Activated CD8-positive, alpha-beta memory T cell treated with anti-CD3 and anti-CD28 coated beads for 48 hours (primary cell): ENCODE data around the gene WFS1.

Experiments used
- DNase-seq, 3 experiments: peaks; one replicate each; pipeline ENCODE4 v3.0.0-alpha.2; 2020; ENCODE audit warnings: low read depth in 2 of 3, low spot score in 2 of 3

WFS1 gene

DNA sequence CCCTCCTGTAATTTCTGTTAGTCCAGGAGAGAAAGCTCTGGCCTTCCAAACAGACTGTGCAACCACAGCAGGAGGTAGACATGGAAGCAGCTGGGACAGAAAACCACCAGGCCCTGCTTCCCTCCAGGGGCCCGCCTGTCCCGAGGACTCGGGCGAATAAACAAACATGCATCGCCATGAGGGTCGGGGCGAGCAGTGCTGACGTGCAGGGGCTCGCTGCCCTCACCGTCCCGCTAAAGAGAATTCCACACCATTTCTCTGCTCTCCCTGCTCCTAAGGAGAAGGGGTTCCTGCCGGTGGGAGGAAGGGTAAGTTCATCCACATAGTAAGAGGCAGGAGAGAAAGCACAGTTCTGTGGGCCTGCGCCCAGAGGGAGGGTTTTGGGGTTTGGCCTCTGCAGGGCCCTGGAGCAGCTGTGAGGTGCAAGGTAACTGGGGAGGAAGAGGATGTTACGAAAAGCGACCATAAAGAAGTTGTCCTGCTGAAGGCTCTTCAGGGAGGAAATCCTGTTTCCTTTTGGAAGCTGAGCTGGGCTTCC is 54.9 kb downstream of the WFS1 start:
- DNase-seq = no peak

DNA sequence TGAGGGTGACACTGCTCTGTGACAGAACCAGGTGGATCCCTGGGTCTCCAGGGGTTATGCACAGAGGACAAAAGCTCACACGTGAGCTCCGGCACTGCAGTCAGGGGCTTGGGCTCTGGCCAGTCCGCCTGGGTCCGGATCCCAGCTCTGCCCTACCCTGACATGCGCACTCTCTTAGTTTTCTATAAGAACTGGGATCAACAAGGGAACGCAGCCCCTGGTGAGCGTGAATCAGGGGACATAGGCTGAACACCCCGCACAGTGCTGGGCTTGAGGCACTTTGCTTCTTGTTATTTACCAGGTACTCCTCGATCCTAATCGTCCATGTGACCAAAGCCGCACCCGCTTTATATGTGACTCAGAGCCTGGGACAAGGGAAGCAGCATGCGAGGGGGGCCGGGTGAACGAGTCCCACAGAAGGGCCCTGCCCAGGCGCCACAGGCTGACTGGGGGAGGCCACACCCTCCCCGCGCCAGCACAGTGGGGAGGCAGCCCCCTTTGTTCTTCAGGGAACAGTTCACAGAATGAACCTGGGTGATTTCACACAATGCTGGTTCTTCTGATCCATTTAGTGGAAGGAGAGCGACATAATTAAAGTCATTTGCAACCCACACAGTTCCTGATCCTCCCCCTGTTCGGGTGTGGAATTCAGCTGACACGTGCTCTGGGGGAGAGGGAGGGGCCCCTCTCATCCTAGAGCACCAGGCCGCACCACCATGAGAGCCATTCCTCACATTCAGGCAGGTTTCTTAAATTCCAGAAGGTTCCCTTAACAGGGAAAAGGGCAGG is 55.5 kb downstream of the WFS1 start:
- no peak for DNase-seq

DNA sequence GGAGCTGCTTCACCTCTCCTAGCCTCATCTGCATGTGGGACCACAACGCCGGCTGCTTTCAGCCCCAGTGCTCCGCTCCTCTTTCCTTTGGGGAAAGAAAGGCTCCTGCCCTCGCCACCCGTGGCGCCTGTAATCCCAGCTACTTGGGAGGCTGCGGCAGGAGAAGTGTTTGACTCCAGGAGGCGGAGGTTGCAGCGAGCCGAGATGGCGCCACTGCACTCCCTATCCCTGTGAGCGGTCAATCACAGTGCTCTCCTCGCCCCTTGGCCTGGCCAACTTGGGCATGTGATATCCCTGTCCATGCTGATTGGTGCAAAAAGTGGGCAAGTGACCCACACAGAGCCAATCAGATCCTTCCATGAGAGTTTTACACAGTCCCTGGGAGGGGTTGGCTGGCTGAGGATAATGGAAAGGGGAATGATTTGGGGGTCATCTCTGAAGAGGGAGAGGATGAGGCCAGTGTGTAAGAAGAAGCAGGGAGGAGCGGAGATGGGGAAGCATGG is 56.2 kb downstream of the WFS1 start:
- DNase-seq = no peak

DNA sequence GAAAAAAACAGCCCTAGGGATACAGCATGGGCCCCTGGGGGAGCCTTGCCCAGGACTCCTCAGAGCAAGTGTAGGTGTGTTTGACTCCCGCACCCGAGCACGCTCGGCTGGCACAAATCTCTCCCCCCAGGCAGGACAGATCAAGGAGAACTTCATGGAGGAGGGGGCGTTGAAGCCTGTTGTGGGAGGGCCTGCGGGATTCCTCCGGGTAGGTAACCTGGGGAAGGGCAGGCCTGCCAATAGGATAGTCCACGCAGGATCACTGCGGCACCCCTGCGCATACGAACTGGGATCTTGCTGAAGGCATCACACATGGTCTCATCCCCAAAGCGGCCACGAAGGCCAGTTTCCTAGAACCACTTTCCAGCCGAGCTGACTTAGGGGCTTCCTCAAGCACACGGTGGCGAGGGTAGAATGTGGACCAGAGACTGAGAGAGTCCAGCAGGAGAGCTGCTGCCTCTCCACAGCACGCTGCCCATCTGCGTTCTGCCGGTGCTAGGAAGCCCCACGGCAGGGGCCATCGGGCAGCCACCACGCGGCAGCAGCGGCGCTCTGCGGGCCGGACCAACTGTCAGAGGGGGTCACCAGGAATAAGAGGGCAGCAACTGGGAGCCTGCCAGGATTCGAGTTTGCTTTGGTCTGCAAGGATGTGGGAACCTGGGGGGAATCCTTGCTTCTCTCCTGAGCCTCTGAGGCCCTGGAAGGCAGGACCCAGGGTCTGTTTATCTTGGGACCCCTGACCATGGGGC is 56.8 kb downstream of the WFS1 start:
- no peak for DNase-seq

DNA sequence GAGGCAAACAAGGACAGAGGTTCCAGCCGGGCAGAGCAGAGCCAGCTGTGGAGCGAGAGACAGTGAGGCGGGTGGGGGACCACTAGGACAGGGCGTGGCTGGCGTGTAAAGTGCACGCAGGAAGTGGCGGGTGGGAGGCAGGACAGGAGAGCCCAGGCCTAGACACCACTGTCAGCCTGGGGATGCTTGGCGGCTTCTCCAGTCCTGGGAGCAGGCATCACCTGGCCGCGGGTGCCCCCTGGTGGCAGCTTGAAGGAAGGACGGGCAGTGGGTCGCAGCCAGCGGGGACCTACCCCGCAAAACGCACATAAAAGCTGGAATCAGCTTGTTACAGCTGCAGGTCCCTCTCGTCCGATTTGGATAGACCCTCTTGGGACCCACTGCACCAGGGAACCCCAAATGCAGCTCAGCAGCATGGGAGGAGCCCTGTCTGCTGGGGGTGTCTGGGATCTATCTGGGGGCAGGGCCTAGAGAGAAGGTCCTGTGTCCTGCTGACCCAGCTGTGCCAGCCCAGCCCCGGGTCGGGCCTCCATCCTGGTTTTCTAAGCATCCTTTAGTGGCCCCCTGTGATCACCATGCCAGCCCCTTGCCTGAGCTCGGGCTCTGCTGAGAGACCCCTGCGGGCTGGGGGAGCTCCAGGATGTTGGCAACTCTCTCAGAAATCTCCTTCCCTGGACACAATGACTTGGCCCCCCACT is 57.7 kb downstream of the WFS1 start:
- DNase-seq = peak; percentile 48 to 70 (median 60)

DNA sequence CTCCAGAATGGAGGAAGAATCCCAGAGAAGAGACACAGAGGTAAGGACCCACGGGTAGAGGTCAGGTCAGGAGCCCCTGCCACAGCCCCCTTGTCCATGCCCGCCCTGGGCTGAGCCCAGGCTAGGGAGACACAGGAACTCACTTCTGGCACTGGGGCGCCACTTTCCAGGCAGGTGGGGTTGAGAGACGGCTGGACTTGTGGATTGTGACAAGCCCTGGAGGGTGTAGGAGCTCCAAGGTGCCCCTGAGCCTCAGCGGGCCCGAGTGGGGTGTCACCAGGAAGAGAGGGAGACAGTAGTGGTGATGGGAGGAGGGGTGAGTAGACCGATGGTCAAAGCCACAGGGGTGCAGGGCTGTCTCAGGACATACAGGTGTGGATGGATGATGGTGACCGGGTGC is 58.9 kb downstream of the WFS1 start:
- DNase-seq = no peak

DNA sequence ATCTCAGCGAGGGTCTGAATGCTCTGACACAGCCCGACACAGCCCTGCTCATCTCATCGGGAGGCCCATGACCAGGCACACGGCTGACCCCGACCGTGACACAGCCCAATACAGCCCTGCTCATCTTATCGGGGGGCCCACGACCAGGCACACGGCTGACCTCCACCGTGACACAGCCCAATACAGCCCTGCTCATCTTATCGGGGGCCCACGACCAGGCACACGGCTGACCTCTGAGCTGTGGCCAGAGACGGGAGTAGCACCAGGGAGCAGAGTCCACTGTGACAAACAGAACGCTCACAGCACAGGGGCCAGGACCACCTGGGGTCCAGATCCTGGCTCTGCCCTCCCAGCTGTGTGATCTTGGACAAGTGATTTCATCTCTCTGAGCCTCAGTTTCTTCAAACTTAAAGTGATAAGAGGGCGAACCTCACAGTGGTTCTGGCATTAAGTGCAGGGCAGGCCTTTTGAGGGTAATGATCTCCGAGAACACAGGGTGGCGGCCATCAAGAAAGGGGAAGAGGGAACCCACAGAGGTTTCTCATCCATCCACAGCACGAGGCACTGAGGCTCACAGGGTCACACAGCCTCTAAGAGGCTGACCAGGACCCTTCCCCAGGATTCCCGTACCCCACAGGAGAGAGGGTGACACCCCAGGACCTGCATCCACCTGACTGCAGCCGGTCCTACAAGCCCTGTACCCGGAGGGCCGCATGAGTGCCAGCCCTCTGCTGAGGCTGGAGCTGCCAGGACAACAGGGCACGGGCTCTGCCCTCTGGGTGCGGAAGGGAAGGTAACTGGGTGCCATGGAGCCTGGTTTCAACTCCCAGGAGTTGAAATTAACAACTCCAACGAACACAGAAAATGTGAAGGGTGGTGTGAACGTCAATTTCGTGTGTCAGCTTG is 60.1 kb downstream of the WFS1 start:
- no peak for DNase-seq

DNA sequence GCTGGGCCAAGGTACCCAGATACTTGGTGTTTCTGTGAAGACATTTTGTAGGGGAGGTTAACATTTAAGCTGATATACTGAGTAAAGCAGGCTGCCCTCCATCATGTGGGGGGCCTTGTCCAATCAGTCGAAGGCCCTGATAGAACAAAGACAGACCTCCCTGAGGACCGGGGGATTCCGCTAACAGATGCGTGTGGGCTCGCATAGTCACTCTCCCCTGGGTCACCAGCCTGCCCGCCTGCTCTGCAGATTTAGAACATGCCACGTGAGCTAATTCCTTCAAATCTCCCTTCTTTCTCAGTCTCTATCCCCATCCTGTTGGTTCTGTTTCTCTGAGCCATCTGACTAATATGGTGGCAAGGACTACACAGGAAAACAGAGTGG is 60.7 kb downstream of the WFS1 start:
- DNase-seq = no peak

DNA sequence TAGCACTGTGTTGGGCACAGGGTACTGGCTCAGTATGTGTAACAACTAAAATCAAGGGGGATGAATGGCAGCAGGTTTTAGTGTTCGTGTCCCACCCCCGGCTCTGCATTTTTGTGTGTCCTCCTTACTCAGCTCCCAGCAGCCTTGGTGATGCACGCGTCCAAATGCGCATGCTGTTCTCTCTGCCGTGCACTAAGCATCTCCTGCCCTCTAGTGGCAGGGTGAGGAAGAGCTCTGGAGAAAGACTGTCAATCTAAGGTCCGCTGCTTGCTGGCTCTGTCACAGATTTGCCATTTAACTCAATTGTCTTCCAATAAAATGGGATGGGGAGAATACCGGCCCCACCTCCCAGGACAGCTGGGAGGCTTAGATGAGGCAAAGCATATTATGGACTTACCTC is 61.4 kb downstream of the WFS1 start:
- DNase-seq = no peak

DNA sequence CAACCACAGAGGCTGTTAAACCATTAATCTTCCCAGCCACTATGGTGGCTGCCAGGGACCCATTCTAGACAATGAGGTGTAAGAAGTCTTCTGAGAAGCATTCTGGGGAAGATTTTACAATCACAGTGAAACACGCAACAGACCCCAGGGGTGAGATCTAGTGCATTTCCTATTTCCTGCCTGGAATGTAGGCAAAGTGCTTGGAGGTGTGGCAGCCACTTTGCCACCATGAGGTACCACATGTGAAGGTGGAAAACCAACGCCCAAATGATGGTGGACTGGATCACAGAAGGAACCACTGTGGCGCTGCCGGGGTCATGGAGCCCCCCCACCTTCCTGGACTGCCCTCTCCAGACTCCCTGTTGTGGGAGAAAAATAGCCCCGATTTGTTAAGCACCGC is 61.8 kb downstream of the WFS1 start:
- DNase-seq = no peak

DNA sequence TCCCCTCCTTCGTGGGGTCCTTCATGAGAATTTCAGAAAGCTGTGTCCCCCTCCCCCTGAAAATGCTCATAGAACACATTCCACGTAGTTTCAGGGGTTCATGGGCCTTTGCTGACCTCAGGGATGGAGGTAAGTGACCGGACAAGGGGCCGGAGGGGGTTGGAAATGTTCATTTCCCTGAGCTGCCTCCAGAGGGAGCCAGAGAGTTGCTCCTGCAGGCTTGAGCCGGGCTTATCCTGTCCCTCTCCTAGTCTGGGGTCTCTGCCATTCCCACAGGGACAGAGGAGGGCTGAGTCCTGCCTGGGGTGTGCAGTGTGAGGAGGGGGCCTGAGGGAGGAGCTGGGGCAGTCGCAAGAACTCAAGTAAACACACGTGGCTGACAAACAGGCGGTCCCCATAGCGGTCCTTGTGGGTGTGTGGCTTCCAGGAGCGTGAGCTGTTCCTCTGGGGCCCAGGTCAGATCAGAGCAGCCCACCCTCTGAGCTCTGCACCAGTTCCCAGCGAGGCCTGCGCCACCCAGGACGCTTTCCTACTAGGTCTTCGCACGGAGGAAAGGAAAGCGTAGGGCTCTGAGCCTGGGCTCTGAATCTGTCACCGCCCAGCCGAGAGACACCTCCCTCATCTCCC is 62.5 kb downstream of the WFS1 start:
- no peak for DNase-seq

DNA sequence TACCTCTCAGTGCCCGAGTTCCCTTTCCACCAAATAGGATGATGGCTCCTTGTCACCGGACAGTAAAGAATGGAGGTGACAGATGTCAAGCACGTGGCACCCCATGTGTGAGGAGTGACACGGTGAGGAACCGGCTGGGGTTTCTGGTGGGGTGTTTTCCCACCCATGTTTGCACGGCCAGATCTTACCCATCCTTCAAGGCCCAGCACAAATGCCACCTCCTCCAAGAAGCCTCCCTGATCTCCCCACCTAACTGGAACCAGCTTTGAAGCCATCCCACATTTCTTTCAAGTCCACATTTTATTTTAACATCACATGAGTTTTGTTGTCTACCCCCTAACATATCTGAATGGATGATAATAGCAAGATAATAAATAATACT is 63.0 kb downstream of the WFS1 start:
- no peak for DNase-seq

DNA sequence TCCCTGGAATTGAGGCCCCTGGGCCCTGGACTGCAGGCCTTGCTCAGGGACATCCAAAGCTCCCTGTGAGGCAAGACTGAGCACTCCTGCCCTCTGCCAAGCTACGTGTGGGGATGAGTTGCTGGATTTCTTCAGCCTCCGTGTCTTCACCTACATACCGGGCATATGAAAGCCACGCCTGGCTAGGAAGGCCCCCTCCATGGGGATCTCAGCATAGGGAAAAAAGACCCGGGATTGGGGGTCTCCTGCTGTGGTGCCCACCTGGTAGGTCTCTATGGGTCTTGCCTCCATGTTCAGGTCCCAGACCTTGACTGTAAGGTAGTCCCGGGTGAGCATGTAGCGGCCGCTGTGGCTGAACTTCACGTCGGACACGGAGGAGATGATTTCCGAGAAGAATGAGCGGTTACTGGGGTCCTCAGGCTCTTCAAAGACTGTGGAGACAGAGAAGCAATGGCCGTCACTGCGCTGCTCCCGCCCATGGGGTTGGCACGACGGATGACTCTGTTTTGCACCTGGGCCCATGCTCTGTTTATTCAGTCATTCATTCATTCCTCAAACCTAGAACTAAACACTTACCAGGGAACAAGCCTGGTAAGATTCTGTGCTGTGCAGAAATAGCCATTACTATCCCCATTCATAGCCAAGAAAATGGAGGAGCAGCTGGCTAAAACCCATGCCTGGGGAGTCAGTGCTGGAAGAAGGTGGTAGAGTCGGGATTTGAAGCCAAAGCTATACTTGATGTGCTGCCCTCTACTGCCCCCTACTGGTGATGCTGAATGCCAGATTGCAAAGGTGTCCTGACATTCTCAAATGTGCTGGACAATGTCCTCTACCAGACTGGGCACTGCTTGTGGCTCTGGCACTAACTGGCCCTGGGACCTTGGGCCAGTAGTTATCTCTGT is 63.9 kb downstream of the WFS1 start:
- no peak for DNase-seq

DNA sequence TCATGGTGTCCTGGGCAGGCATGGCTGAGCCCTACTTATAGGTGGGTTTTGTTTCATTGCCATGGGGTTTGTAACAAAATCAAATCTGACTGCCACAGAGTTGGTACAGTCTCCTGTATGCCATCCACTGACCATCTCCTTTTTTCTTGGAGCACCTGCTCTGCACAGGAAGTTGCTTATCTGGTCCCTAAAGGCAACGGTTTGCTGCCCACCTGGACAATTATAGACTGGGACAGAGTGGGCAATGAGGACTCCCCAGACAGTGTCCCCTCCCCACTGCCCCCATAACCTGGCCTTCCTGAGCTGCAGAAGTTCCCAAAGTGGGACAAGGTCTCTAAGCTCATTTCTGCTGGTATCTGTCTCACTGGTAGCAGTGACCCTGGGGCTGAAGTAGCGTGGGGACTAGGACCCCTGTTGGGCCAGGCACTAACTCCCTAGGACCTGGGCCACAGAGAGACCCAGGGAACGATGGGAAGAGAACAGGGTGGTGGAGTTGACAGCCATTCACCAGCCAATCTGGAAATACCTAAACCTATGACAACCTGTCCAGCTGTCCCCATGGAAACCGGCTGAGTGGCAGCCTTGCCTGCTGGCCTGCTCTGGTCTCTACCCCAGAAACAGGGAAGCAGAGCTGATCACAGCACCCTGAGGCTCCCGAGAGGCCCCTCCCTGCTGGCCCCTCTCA is 64.7 kb downstream of the WFS1 start:
- DNase-seq = no peak

DNA sequence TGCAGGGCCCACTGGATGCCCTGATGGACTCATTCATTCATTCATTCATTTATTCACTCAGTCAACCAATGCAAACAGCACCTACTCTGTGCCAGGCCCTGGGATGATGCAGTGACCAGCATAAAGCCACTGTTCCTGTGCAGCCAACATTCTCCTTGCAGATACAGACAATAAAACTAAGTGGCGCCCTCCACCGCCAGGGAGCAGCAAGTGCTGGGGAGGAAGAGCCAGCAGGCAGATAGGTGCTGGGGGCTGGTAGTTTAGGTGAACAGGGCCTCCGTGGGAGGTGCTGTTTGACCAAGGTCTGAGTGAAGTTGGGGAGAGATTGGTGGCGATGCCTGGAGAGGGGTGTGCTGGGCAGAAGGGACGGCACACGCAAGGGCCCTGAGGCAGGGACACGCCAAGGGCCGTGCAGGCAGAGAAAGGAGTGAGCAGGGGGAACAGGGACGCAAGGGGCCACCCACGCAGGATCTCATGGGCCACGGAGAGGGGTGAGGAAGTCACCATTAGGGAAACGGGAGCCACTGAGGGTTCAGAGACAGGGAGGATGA is 65.5 kb downstream of the WFS1 start:
- no peak for DNase-seq

DNA sequence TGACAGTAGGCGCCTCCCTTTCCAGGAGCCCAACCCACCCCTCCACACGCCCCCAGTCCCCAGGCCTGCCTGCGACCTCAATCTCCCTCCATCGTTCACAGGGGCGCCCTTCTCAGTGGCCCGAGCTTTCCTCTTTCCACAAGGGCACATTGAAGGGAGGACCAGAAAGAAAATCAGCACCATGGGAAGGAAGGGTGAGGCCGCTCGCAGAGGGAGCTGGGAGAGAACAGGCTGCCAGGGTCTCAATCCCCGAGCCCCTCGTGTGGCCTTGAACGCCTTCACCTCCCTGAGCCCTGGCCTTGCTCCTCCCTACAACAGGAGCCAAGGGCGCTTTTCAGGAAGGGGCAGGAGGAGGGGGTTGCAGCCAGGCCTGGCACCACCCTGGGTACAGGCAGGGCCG is 66.5 kb downstream of the WFS1 start:
- DNase-seq = no peak

DNA sequence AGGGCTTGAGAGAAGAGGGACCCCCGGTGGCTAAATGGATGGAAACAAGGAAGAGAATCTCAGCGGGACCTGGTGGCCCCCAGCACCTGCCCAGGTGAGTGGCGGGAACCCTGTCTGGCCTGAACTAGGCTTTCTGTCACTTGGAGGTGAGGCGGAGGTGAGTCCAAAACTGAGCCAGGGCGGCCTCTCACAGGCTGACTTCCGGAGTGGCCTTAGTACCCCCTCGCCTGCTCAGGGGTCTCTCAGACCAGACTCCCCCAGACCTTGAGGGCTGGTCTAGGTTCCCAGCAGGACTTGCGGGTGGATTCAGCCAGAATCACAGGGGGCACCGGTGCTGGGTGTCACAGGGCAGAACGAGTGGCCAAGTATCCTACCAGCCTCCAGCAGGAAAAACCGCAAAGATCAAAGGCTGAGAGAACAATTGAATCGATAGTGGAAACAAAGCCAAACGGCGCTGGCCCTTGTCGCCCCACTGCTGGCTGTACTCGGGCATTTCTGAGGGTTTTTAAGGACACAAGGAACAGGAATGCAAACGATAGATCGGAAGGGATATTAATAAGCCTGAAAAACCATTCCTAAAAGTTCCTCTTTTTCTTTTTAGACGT is 67.8 kb downstream of the WFS1 start:
- DNase-seq = no peak
